ENCODE results near the gene TTC7B.

The TTC7B gene

GRCh38 chr14:90513161-90514014 lies 302.8 kb downstream of the TTC7B start:
- H3K36me3 ChIP-seq (ENCODE audit: control insufficient read depth, insufficient read depth, low read length), result no peaks in the 10 kb centered on the region
- no peaks in the 10 kb centered on the region for H3K27me3 ChIP-seq (ENCODE audit: control insufficient read depth, insufficient read depth, low read length)
- no peak for TF ChIP-seq CTCF (IDR thresholded peaks at IDR 0.05)
- H3K4me1 ChIP-seq, result peaks cover 75% of the 10 kb centered on the region
- no peaks in the 10 kb centered on the region for H3K9me3 ChIP-seq (ENCODE audit: control insufficient read depth, low read length)
- peak overlapping the region; percentile 73 for H3K27ac ChIP-seq
- no peak overlapping the region for H3K4me3 ChIP-seq (ENCODE audit: low read depth, low read length)
- no peak overlapping the region for H3K4me2 ChIP-seq (ENCODE audit: low read length)
- H2AFZ ChIP-seq, result peak overlapping the region; percentile 76
- H3K79me2 ChIP-seq, result no peaks in the 10 kb centered on the region
- H3K9ac ChIP-seq, result no peak overlapping the region

GRCh38 chr14:90512329-90512991 lies 303.8 kb downstream of the TTC7B start:
- Histone ChIP-seq H3K27ac (peak overlapping the region; percentile 73), H3K36me3 (ENCODE audit: control insufficient read depth, insufficient read depth, low read length) (no peaks in the 10 kb centered on the region), H3K4me2 (ENCODE audit: low read length) (no peak overlapping the region), H3K4me1 (peaks cover 70% of the 10 kb centered on the region), H3K9ac (no peak overlapping the region), H3K79me2 (no peaks in the 10 kb centered on the region), H2AFZ (peak overlapping the region; percentile 76), H3K27me3 (ENCODE audit: control insufficient read depth, insufficient read depth, low read length) (no peaks in the 10 kb centered on the region), H3K9me3 (ENCODE audit: control insufficient read depth, low read length) (no peaks in the 10 kb centered on the region), H3K4me3 (ENCODE audit: low read depth, low read length) (no peak overlapping the region)
- no peak for TF ChIP-seq CTCF (IDR thresholded peaks at IDR 0.05)

- Histone ChIP-seq H3K9ac (no peak overlapping the region), H3K9me3 (ENCODE audit: control insufficient read depth, low read length) (no peaks in the 10 kb centered on the region)
- TF ChIP-seq CTCF (IDR thresholded peaks at IDR 0.05), result no peak
These were observed 304.4 kb downstream of the TTC7B start for GRCh38 chr14:90511795-90512328.

GRCh38 chr14:90511252-90511651 lies 305.0 kb downstream of the TTC7B start:
- Histone ChIP-seq H3K79me2 (no peaks in the 10 kb centered on the region), H3K9me3 (ENCODE audit: control insufficient read depth, low read length) (no peaks in the 10 kb centered on the region), H2AFZ (no peak overlapping the region), H3K4me3 (ENCODE audit: low read depth, low read length) (no peak overlapping the region), H3K4me1 (peaks cover 58% of the 10 kb centered on the region), H3K36me3 (ENCODE audit: control insufficient read depth, insufficient read depth, low read length) (no peaks in the 10 kb centered on the region), H3K27ac (peak overlapping the region; percentile 73), H3K4me2 (ENCODE audit: low read length) (no peak overlapping the region), H3K27me3 (ENCODE audit: control insufficient read depth, insufficient read depth, low read length) (no peaks in the 10 kb centered on the region), H3K9ac (no peak overlapping the region)
- TF ChIP-seq CTCF (IDR thresholded peaks at IDR 0.05), result no peak

More at GRCh38 chr14:90511795-90512328, 304.4 kb downstream of the TTC7B start:
- H3K79me2 ChIP-seq, result no peaks in the 10 kb centered on the region
- H2AFZ ChIP-seq, result peak overlapping the region; percentile 76
- H3K36me3 ChIP-seq (ENCODE audit: control insufficient read depth, insufficient read depth, low read length), result no peaks in the 10 kb centered on the region
- no peaks in the 10 kb centered on the region for H3K27me3 ChIP-seq (ENCODE audit: control insufficient read depth, insufficient read depth, low read length)
- H3K4me3 ChIP-seq (ENCODE audit: low read depth, low read length), result no peak overlapping the region
- no peak overlapping the region for H3K4me2 ChIP-seq (ENCODE audit: low read length)
- H3K4me1 ChIP-seq, result peaks cover 64% of the 10 kb centered on the region
- peak overlapping the region; percentile 73 for H3K27ac ChIP-seq

Measured in parathyroid adenoma (tissue), 2 donors.